CD14-positive monocyte (primary cell): ENCODE data around the gene CDH9. TPM values are rescaled to one million over a fixed set of nuclear protein-coding genes. Genes with fewer than 3 reads are reported as not detected.

Experiments
- DNase-seq, 3 donors: peaks; one replicate each; pipeline ENCODE4 v3.0.0-alpha.2; 2011 to 2022
- H2AFZ ChIP-seq: 2 replicates; pipeline ENCODE4 v1.6.0; 2012; ENCODE audit warnings: mild to moderate bottlenecking, low read depth, low read length, inconsistent platforms; ENCODE audit not compliant: insufficient read depth, poor library complexity, severe bottlenecking
- H3K27ac ChIP-seq, 2 donors: 1 replicate in 1 of 2; 2 replicates in 1 of 2; pipeline ENCODE4 v1.5.1; 2012 to 2013; ENCODE audit warnings: low read length in 2 of 2, control low read depth in 1 of 2, inconsistent platforms in 1 of 2, low read depth in 1 of 2, mild to moderate bottlenecking in 1 of 2
- H3K27me3 ChIP-seq, 2 donors: one replicate each; pipeline versions ENCODE4 v1.6.0 to v1.6.1; 2011 to 2013; ENCODE audit warnings: low read length in 2 of 2; ENCODE audit not compliant: control insufficient read depth in 2 of 2, insufficient read depth in 2 of 2
- H3K36me3 ChIP-seq, 2 donors: replicated peaks in 1 of 2; 1 replicate in 1 of 2; 2 replicates in 1 of 2; pipeline versions ENCODE4 v1.5.1 to v1.6.1; 2012 to 2013; ENCODE audit warnings: low read length in 2 of 2, control low read depth in 1 of 2, inconsistent platforms in 1 of 2, mild to moderate bottlenecking in 1 of 2; ENCODE audit not compliant: insufficient read depth in 2 of 2, control insufficient read depth in 1 of 2
- H3K4me1 ChIP-seq, 2 donors: 1 replicate in 1 of 2; 2 replicates in 1 of 2; pipeline versions ENCODE4 v1.5.1 to v1.6.1; 2012 to 2013; ENCODE audit warnings: low read length in 2 of 2, control low read depth in 1 of 2, inconsistent platforms in 1 of 2, mild to moderate bottlenecking in 1 of 2, moderate library complexity in 1 of 2; ENCODE audit not compliant: insufficient read depth in 2 of 2, control insufficient read depth in 1 of 2
- H3K4me2 ChIP-seq: replicated peaks from 2 replicates; pipeline ENCODE3; 2012; ENCODE audit warnings: low read length, moderate library complexity, mild to moderate bottlenecking; ENCODE audit not compliant: poor library complexity, severe bottlenecking; ENCODE audit errors: extremely low read depth
- H3K4me3 ChIP-seq, 3 experiments: fragments of 200-600 bp in 1 of 3; sonication (generic) in 1 of 3; replicated peaks in 1 of 3; 1 replicate in 2 of 3; 2 replicates in 1 of 3; pipeline ENCODE4 v1.5.1; 2011 to 2013; ENCODE audit warnings: low read length in 3 of 3, mild to moderate bottlenecking in 3 of 3, control low read depth in 2 of 3, low read depth in 2 of 3, inconsistent platforms in 1 of 3, moderate library complexity in 1 of 3
- H3K79me2 ChIP-seq: 2 replicates; pipeline ENCODE4 v1.6.0; 2012; ENCODE audit warnings: mild to moderate bottlenecking, control low read depth, inconsistent platforms, low read length, moderate library complexity; ENCODE audit not compliant: insufficient read depth
- H3K9ac ChIP-seq: 2 replicates; pipeline ENCODE4 v1.6.0; 2017; ENCODE audit warnings: low read length, mild to moderate bottlenecking; ENCODE audit not compliant: insufficient read depth, poor library complexity, severe bottlenecking
- H3K9me3 ChIP-seq, 2 donors: replicated peaks in 1 of 2; 1 replicate in 1 of 2; 2 replicates in 1 of 2; pipeline versions ENCODE4 v1.5.1 to v1.6.1; 2012 to 2013; ENCODE audit warnings: low read length in 2 of 2, control low read depth in 1 of 2; ENCODE audit not compliant: control insufficient read depth in 1 of 2, insufficient read depth in 1 of 2
- H4K20me1 ChIP-seq: 2 replicates; pipeline ENCODE4 v1.6.0; 2012; ENCODE audit warnings: mild to moderate bottlenecking, low read length, control low read depth, moderate library complexity; ENCODE audit not compliant: insufficient read depth
- H3K27ac Mint-ChIP-seq, 7 donors: one replicate each; pipeline ENCODE4 v1.8.0; 2020; ENCODE audit warnings: mild to moderate bottlenecking in 7 of 7, mixed read lengths in 7 of 7, moderate library complexity in 6 of 7, inconsistent platforms in 2 of 7
- H3K27me3 Mint-ChIP-seq, 3 donors: one replicate each; pipeline ENCODE4 v1.8.0; 2021 to 2022; ENCODE audit warnings: low read depth in 3 of 3, mild to moderate bottlenecking in 3 of 3, mixed read lengths in 3 of 3, moderate library complexity in 3 of 3, inconsistent platforms in 1 of 3
- H3K36me3 Mint-ChIP-seq, 2 donors: one replicate each; pipeline ENCODE4 v1.8.0; 2020; ENCODE audit warnings: mixed read lengths in 2 of 2, inconsistent platforms in 1 of 2, mild to moderate bottlenecking in 1 of 2
- H3K4me1 Mint-ChIP-seq: one replicate; pipeline ENCODE4 v1.8.0; 2020; ENCODE audit warnings: mild to moderate bottlenecking, mixed read lengths
- H3K4me3 Mint-ChIP-seq, 2 donors: one replicate each; pipeline ENCODE4 v1.8.0; 2020; ENCODE audit warnings: mild to moderate bottlenecking in 2 of 2, mixed read lengths in 2 of 2, moderate library complexity in 1 of 2
- H3K9me3 Mint-ChIP-seq, 7 donors: one replicate each; pipeline ENCODE4 v1.8.0; 2020 to 2022; ENCODE audit warnings: mixed read lengths in 7 of 7, mild to moderate bottlenecking in 6 of 7, moderate library complexity in 6 of 7, inconsistent platforms in 2 of 7
- CTCF ChIP-seq: fragments of 200-600 bp; IDR thresholded peaks from one replicate; pipeline ENCODE4 v1.8.0; 2022; ENCODE audit warnings: antibody characterized with exemption, mild to moderate bottlenecking
- WGBS: methylation state at CpG from one replicate; pipeline ENCODE4 v1.1.5; 2013; ENCODE audit warnings: missing lambda C conversion rate; ENCODE audit not compliant: insufficient coverage; 5-methylcytosine and 5-hydroxymethylcytosine counted together
- intact Hi-C, 2 donors: fragments of 100-400 bp; cut with micrococcal nuclease; formaldehyde crosslinking; loops; one replicate each; pipeline versions ENCODE4 v1.15.0 to v1.15.1; 2023
- polyA plus RNA-seq, 3 donors: library from polyadenylated mRNA; depleted of rRNA in 1 of 3; unstranded in 2 of 3; stranded (reverse) in 1 of 3; fragments of 300-500 nt in 2 of 3; fragments of >200 nt in 1 of 3; fragmentation: Illumina TruSeq in 2 of 3; gene quantifications; 1 replicate in 2 of 3; 2 replicates in 1 of 3; pipeline ENCODE4 v1.2.3, GENCODE V29; 2012 to 2021

CDH9 gene
- polyA plus RNA-seq, 3 donors, result not detected

GRCh38 chr5:27062451-27062850, 24.1 kb upstream of the CDH9 start:
- no peak overlapping the region for H2AFZ ChIP-seq
- no peaks in the 10 kb centered on the region for H3K79me2 ChIP-seq
- H3K36me3 ChIP-seq, result no peaks in the 10 kb centered on the region
- intact Hi-C loops, result no loop called here
- WGBS, result 0% methylated on average over 2 of the region's 2 CpGs
- no peak for TF ChIP-seq CTCF
- H4K20me1 ChIP-seq, result no peaks in the 10 kb centered on the region
- Mint-ChIP-seq H3K36me3 (no peaks in the 10 kb centered on the region), H3K9me3 (peaks cover 0 to 7% (median 0%) of the 10 kb centered on the region in 7 donors), H3K27ac (no peak overlapping the region), H3K4me1 (no peaks in the 10 kb centered on the region), H3K4me3 (no peak overlapping the region), H3K27me3 (no peaks in the 10 kb centered on the region)
- H3K27ac ChIP-seq, result no peak overlapping the region
- DNase-seq, result no peak
- no peak overlapping the region for H3K9ac ChIP-seq
- H3K4me1 ChIP-seq, result no peaks in the 10 kb centered on the region
- no peak overlapping the region for H3K4me3 ChIP-seq
- H3K27me3 ChIP-seq, result no peaks in the 10 kb centered on the region
- H3K4me2 ChIP-seq, result no peak overlapping the region
- H3K9me3 ChIP-seq, result no peaks in the 10 kb centered on the region

- H3K79me2 ChIP-seq, result no peaks in the 10 kb centered on the region
- Mint-ChIP-seq H3K9me3 (peaks cover 0 to 3% (median 0%) of the 10 kb centered on the region in 7 donors), H3K27ac (no peak overlapping the region), H3K4me1 (no peaks in the 10 kb centered on the region), H3K4me3 (no peak overlapping the region), H3K36me3 (no peaks in the 10 kb centered on the region), H3K27me3 (no peaks in the 10 kb centered on the region)
- no peak overlapping the region for H2AFZ ChIP-seq
- H3K4me2 ChIP-seq, result no peak overlapping the region
- H3K4me1 ChIP-seq, result no peaks in the 10 kb centered on the region
- intact Hi-C loops, result no loop called here
- no peaks in the 10 kb centered on the region for H3K9me3 ChIP-seq
- no peak for DNase-seq
- H3K36me3 ChIP-seq, result no peaks in the 10 kb centered on the region
- H3K9ac ChIP-seq, result no peak overlapping the region
- H3K4me3 ChIP-seq, result no peak overlapping the region
- no peak for TF ChIP-seq CTCF
- H3K27ac ChIP-seq, result no peak overlapping the region
- no peaks in the 10 kb centered on the region for H3K27me3 ChIP-seq
- H4K20me1 ChIP-seq, result no peaks in the 10 kb centered on the region
Measured at GRCh38 chr5:27048510-27048909, 10.1 kb upstream of the CDH9 start.
